T follicular helper cell (primary cell): ENCODE measurements around the gene KRTAP10-1.
"Not testable (repeated sequence)": the region's sequence is repeated elsewhere in the genome, so short reads cannot be mapped to it uniquely, and the experiment has no call there.

Source experiments
- DNase-seq: peaks from one replicate; pipeline ENCODE4 v3.0.0-alpha.2; 2020; ENCODE audit warnings: low read depth

Gene KRTAP10-1

GRCh38 chr21:44571296-44571695 is 31.3 kb upstream of the KRTAP10-1 start:
- no peak for DNase-seq

- DNase-seq, result no peak
Measured at GRCh38 chr21:44569861-44570517, 30.0 kb upstream of the KRTAP10-1 start.

GRCh38 chr21:44568667-44569556 is 28.9 kb upstream of the KRTAP10-1 start:
- no peak for DNase-seq

DNA sequence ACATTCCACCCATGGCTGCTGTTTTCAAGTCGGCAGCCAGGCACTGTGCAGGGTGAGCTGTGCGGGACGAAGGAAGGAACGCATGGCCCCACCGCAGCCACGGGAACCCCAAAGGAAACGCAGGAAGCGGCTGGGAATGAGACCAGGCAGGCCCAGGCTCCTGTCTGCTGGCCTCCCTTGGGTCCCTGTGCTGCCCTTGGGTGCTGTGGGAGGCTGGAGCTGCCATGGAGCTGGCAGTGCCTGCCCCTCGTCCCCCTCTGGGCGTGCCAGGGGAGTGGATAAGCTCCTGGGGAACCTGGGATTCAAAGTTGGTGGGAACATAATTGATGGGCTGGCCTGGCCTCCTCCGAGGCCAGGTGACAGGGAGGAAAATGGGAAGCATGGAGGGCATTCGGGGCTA is 28.3 kb upstream of the KRTAP10-1 start:
- DNase-seq, result no peak

DNA sequence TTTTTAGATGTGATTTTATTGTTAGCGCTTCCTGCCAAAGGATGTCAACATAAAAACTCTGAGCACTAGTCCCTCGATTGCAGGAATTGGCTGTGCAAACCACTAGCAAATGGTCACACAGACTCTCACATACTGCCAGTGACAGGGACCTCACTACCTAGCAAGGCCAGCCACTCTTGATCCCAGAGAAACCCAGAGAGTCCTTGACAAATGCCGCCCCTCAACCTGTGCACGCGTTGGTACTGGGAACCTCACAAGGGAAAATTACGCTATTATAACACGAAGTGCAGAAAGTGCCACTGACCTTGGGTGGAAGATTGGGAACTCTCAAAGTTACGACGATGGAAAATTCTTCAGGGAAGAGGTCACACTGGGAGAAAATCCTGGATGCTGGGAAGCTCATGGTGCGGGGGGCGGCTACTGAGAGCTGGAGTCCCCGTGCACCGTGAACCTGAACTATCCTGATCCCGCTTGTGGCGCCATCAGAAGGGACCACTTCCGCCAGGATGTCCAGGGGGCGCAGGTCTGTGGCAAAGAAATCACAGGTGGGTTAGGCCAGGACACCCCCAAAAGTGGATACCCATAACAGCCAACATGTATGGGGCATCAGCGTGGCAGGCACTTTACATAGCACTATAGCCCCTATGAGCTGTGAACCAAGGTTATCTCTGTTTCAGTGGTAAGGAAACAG is 27.6 kb upstream of the KRTAP10-1 start:
- DNase-seq, result no peak

DNA sequence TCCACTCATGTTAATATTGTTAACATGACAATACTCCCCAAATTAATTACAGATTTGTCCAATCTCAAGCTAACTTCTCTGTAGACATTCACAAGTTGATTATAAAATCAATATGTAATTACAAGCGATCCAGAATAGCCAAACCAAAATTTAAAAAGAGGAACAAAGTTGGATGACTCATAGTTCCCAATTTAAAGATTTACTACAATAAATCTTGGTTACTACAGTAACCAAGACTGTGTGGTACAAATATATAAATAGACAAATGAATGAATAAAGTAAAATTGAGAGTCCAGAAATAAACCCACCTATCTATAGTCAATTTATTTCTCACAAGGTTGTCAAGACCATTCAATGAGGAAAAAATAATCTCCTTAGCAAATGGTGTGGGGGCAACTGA is 26.4 kb upstream of the KRTAP10-1 start:
- DNase-seq, result no peak

DNA sequence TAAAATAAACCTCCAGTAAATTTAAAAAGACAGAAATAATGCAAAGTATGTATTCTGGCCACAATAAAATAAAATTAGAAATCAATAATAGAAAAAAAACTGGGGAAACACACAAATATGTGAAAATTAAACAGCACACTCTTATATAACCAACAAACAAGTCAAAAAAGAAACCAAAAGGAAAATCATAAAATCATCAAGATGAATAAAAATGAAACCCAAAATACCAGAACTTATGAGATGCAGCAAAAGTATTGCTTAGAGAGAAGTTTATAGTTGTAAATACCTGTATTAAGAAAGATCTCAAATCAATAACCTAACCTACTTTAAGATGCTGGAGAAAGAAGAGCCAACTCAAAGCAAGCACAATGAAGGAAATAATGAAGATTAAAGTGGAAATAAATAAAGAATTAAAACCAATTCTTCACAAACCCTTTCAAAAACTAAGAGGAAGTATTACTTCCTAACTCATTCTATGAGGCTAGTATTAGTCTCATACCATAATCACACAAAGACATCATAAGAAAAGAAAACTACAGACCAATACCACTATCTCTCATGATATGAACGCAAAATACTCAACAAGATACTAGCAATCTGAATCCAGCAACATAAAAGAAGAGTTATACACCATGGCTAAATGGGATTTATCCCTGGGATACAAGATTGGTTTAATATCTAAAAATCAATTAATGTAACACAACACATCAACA is 25.0 kb upstream of the KRTAP10-1 start:
- no peak for DNase-seq

- no peak for DNase-seq
Measured at GRCh38 chr21:44564099-44564498, 24.1 kb upstream of the KRTAP10-1 start.

DNA sequence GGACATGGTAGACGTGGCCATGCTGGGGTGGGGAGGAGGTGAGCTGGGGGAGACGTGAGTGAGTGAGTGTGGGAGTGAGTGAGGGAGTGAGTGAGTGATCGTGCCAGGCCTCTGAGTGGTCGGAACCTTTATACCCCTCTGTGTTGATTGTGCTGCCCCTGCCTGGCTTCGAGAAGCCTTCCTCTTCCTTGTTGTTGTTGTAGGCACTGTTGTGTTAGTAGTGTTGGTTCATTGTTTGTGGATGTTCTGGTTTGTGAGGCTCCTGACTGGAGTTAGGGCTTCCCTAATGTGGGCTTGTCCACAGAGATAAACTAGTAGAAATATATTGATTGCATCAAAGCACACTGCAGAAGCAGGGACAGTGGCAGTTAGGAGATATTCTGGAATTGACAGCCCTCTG is 18.7 kb upstream of the KRTAP10-1 start, which contains the start of gene KRTAP10-3:
TSS of gene KRTAP10-3 (minus strand) at position 101 of the 400 bp plus-strand sequence. CDS start at position 21, 80 bp downstream.
- no peak for DNase-seq

DNA sequence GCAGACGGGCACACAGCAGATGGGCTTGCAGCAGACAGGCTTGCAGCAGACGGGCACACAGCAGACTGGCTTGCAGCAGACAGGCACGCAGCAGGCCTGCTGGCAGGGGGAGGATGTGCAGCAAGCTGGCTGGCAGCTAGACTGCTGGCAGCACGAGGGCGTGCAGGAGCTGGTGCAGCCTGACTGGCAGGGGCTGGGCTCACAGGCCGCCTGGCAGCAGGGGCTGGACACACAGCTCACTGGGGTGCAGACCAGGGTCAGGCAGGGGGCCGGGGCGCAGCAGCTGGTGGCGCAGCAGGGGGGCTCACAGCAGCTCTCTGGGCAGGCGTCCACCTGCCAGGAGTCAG is 18.3 kb upstream of the KRTAP10-1 start:
- not testable (repeated sequence) for DNase-seq

DNA sequence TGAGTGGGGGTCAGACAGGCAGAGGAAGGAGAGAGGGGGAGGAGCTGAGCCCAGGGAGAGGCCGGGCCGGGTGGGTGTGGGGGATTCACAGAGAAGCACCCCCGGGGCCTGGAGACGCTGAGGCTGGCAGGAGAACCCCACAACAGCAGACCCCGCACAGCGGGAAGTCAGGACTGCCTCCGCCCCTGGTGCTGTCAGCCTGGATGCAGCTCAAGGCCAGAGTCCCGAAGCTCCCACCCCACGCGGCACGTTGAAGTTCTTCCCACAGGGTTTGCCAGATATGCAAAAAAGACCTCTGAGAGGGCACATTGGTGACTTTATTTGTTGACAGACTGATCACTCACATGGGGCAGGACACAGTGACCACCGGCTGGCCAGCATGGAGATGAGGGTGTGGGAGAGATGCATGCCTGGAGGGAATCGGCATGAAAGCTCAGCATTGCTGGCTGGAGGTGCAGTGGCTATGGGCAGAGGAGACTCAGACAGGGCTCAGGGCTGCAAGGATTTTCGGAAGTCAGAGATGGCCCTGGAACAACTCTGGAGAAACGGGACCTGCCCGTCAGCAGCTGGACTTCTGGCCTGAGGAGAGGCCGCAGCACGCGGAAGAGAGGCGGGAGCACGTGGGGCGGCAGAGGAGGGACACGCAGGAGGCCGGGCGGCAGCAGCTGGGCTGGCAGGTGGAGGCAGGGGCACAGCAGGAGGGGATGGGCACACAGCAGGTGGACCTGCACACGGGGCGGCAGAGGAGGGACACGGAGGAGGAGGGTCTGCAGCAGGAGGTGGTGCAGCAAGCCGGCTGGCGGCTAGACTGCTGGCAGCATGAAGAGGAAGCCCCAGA is 17.7 kb upstream of the KRTAP10-1 start:
- DNase-seq, result no peak

- no peak for DNase-seq
Measured at GRCh38 chr21:44556879-44557278, 16.9 kb upstream of the KRTAP10-1 start.

DNA sequence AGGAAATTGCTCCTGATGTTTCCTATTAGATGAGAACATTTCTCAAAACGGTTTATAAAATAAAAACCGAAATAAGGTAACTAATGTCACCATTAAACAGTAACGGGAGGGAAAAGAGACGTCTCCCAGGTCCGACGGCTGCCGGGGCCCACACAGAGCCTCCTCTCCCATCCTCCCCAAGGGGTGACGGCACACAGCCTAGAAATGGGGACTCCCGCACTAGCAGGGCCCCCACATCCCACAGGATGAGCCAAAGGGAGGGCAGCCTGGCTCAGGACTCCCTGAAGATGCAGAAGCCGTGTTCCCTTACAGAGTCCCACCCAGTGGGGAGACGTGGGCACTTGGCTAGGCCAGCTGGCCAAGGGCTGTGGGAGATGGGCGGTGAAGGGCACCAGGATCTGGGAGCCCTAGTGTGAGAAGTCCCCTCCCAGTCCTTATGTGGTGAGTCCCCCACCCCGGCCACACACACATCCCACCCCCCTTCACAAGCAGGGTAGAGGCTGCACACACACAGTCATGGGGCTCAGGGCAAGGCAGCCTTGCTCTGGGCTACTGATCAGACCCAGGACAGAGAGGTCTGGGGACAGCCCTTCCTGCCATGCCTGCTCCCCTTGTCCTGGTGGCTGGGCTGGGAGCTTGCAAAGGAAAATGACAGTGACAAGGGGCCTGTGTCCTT is 15.3 kb upstream of the KRTAP10-1 start:
- no peak for DNase-seq

GRCh38 chr21:44552681-44553080 is 12.7 kb upstream of the KRTAP10-1 start:
- DNase-seq, result no peak

- DNase-seq, result no peak
Measured at GRCh38 chr21:44552136-44552535, 12.1 kb upstream of the KRTAP10-1 start.

GRCh38 chr21:44551340-44551961 is 11.5 kb upstream of the KRTAP10-1 start, which contains the start of gene KRTAP10-2:
TSS of gene KRTAP10-2 (minus strand) at chr21:44551505. CDS start at chr21:44551458, 47 bp downstream.
- DNase-seq, result no peak

- DNase-seq, result no peak
Measured at GRCh38 chr21:44550807-44551206, 10.8 kb upstream of the KRTAP10-1 start.

GRCh38 chr21:44550285-44550684 is 10.3 kb upstream of the KRTAP10-1 start:
- not testable (repeated sequence) for DNase-seq

DNA sequence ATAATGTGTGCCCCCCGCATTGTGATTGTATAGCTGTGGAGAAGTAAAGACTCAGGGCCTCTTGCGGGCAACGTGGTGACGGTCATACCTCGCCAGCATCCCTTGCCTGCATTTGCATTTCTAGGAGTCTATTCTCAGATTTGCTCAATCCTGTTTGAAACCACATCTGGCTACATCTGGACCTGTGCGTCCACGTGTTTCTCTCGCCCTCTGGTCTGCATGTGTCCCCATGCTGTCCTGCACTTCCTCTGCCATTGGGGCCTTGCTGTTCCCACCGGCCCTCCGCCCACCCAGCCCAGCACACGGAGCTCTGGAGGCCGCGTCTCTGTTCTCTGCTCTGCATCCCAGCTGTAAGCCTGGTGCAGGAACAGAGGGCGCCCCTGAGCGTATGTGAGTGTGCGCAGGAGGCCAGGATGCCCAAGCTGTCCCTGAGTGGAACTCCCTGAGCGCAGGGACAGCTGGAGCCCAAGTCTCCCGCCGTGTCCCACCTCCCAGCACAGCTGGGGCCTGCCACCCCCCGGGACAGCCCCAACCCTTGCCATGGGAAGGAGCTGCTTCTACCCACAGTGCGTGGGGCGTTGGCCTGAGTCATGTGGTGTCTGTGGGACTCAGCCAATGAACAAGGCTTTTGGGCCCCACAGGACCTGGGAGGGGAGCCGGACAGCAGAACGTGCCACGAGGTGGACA is 9.7 kb upstream of the KRTAP10-1 start:
- DNase-seq, result no peak
